ENCODE data around the gene PLCB4. TPM values are rescaled to one million over a fixed set of nuclear protein-coding genes. Genes with fewer than 3 reads are reported as not detected.

Gene PLCB4
- total RNA-seq, 1 donor, result 3.5 TPM

DNA sequence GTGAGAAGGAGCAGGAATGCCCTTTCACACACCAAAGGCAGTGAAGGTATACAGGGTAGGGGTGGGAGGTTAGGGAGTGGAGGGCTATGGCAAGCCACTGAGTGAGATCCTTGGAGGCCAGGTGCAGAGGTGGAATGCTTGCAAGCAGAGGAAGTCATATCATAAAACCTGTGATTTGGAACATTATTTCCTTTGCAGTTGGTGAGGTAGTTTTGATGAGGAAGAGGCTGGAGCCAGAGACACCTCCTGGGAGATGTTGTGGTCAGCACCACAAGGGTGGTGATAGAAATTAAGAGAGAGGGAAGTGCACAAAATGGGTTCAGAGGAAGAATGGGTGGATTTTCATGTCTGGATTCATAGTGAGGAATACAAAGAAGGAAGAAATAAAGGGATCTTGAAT lies 73.0 kb downstream of the PLCB4 start:
- DNase-seq (ENCODE audit: low read depth), result no peak
- TF ChIP-seq, protein P1, sequence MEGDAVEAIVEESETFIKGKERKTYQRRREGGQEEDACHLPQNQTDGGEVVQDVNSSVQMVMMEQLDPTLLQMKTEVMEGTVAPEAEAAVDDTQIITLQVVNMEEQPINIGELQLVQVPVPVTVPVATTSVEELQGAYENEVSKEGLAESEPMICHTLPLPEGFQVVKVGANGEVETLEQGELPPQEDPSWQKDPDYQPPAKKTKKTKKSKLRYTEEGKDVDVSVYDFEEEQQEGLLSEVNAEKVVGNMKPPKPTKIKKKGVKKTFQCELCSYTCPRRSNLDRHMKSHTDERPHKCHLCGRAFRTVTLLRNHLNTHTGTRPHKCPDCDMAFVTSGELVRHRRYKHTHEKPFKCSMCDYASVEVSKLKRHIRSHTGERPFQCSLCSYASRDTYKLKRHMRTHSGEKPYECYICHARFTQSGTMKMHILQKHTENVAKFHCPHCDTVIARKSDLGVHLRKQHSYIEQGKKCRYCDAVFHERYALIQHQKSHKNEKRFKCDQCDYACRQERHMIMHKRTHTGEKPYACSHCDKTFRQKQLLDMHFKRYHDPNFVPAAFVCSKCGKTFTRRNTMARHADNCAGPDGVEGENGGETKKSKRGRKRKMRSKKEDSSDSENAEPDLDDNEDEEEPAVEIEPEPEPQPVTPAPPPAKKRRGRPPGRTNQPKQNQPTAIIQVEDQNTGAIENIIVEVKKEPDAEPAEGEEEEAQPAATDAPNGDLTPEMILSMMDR (IDR thresholded peaks at IDR 0.05; ENCODE audit: insufficient read depth, low read depth, low read length), result no peak
- no peak overlapping the region for H3K4me3 ChIP-seq (ENCODE audit: low read depth, low read length)

DNA sequence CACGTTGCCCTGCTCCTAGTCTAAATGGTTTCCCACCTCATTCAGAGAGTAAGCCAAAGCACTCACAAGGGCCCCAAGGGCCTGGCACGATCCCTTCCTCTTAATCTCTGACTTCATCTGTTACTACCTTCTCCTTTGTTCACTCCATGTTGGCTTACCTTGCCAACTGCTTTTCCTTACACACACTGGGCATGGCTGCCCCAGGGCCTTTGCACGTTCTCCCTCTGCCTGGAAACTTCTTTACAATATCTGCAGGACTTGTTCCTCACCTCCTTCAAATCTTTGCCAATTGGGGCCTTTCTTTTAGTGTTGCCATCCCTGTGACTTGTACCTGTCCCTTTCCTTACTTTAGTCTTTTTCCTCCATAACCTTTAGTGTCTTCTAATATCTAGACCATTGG lies 73.9 kb downstream of the PLCB4 start:
- H3K4me3 ChIP-seq (ENCODE audit: low read depth, low read length), result no peak overlapping the region
- TF ChIP-seq, protein P1 (IDR thresholded peaks at IDR 0.05; ENCODE audit: insufficient read depth, low read depth, low read length), result no peak
- DNase-seq (ENCODE audit: low read depth), result no peak

DNA sequence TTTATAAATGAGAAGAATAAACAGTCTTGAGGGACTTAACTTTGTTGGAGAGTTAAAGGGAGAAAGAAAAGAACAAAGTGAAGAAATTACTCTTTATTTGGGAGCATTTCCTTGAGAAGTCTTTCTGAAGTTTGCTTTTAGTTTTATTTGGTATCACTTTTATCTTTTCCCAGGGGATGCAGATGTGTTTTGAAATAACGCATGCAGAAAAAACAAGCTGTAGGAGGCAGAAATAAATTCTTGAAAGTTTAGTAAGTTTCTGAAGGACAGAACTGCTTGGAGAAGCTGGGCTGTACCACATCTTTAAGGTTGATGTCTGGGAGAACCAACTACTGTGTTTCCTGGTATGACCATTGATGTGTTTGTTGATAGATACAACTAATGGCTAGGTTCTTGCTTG lies 75.0 kb downstream of the PLCB4 start:
- TF ChIP-seq, protein P1 (IDR thresholded peaks at IDR 0.05; ENCODE audit: insufficient read depth, low read depth, low read length), result no peak
- H3K4me3 ChIP-seq (ENCODE audit: low read depth, low read length), result no peak overlapping the region
- peak; percentile 3 for DNase-seq (ENCODE audit: low read depth)

DNA sequence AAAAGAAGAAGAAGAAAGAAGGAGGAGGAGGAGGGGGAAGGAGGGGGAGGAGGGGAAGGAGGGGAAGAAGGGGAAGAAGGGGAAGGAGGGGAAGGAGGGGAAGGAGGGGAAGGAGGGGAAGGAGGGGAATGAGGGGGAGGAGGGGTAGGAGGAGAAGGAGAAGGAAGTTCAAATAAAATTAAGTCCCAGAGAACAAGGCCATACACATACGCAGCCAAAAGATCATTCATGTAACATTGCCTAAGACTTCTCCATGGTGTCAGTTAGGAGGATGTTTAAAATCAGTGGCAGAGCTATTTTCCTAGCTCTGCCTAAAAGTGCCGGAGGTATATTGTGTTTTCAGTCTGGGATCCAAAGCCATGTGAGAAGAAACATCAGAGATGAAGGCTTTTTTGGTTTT lies 75.8 kb downstream of the PLCB4 start:
- no peak for DNase-seq (ENCODE audit: low read depth)
- H3K4me3 ChIP-seq (ENCODE audit: low read depth, low read length), result no peak overlapping the region
- TF ChIP-seq, protein P1 (IDR thresholded peaks at IDR 0.05; ENCODE audit: insufficient read depth, low read depth, low read length), result no peak

DNA sequence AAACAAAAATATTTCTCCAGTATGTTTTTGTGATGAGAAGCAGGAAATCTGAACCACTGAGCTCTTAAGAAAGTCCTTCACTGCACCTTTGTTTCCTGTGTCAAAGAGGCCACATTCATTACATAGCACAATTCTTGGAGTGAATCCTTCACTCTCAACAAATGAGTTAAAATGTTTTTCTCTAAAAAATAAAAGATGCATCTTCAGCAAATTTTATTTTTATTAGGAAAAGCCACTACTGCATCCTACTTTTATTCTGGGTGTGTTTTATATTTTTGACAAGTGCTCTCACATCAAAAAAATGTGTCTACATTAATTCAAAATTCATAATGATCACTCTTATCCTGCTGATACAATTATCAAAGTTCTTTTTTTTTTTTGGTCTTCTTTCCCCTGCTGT lies 76.3 kb downstream of the PLCB4 start:
- TF ChIP-seq, protein P1 (IDR thresholded peaks at IDR 0.05; ENCODE audit: insufficient read depth, low read depth, low read length), result no peak
- no peak for DNase-seq (ENCODE audit: low read depth)
- no peak overlapping the region for H3K4me3 ChIP-seq (ENCODE audit: low read depth, low read length)

DNA sequence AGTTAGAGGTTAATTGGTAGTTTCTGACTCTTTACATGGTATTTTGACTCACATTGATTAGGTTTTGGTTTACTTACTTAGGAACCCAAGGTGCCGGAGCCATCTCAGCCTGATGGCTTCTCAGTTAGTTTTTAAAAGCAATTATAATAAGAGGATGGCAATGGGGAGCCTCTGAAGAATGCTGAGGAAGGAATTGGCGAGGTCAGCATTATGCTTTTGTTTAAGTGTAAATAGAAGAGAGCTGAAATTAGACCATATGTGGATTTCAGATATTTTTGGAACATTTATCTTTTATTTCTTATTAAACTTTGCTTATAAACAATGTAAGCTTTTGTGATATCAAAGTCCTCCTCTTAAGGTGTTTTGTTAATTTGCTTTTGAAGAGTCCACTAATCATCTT lies 77.8 kb downstream of the PLCB4 start:
- H3K4me3 ChIP-seq (ENCODE audit: low read depth, low read length), result no peak overlapping the region
- no peak for DNase-seq (ENCODE audit: low read depth)
- TF ChIP-seq, protein P1 (IDR thresholded peaks at IDR 0.05; ENCODE audit: insufficient read depth, low read depth, low read length), result no peak

DNA sequence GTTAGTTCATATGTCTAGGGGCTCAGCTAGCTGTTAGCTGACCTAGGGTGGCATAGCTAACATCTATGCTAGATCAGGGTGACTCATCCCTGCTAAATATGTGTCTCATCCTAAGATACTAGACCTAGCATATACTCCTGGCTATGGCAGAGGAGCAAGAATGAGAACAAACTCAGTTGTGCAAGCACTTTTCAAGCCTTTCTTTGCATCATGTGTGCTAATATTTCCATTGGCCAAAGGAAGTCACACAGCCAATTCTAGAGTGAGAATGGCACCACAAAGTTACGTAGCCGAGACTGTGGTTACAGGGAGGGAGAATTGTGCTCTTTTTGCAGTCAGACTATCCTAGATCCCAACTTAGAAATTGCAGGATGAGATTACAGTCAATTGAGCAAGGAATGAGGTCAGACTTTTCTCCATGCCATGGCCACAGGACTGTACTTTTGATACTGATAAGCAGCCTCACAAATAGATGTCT lies 78.7 kb downstream of the PLCB4 start:
- DNase-seq (ENCODE audit: low read depth), result peak; percentile 14
- TF ChIP-seq, protein P1 (IDR thresholded peaks at IDR 0.05; ENCODE audit: insufficient read depth, low read depth, low read length), result no peak
- no peak overlapping the region for H3K4me3 ChIP-seq (ENCODE audit: low read depth, low read length)

All from fibroblast of villous mesenchyme (primary cell).